LNCaP clone FGC (cell line): ENCODE measurements around the gene SLC35G3.

Experiments used
- DNase-seq: peaks from one replicate; pipeline ENCODE4 v3.0.0-alpha.2; 2011; ENCODE audit warnings: low read depth
- H3K4me3 ChIP-seq: 2 replicates; pipeline ENCODE4 v1.5.1; 2011; ENCODE audit warnings: mild to moderate bottlenecking, low read depth, low read length, control low read depth
- CTCF ChIP-seq: IDR thresholded peaks from 2 replicates; pipeline ENCODE4 v1.5.1; 2012; ENCODE audit warnings: mild to moderate bottlenecking; ENCODE audit not compliant: control insufficient read depth, insufficient read depth; ENCODE audit errors: extremely low read depth

SLC35G3 gene

GRCh38 chr17:35166526-35166925, 27.7 kb downstream of the SLC35G3 start:
- no peak for DNase-seq
- no peak for TF ChIP-seq CTCF
- H3K4me3 ChIP-seq = no peak overlapping the region

- DNase-seq = no peak
- no peak for TF ChIP-seq CTCF
Observed at GRCh38 chr17:35164716-35165115, 29.5 kb downstream of the SLC35G3 start.

GRCh38 chr17:35163886-35164285, 30.3 kb downstream of the SLC35G3 start:
- DNase-seq = no peak
- H3K4me3 ChIP-seq = no peak overlapping the region
- no peak for TF ChIP-seq CTCF

More at GRCh38 chr17:35164716-35165115, 29.5 kb downstream of the SLC35G3 start:
- H3K4me3 ChIP-seq = no peak overlapping the region

- no peak for DNase-seq
- no peak for TF ChIP-seq CTCF
- H3K4me3 ChIP-seq = no peak overlapping the region
Observed at GRCh38 chr17:35162755-35163154, 31.4 kb downstream of the SLC35G3 start.

GRCh38 chr17:35161281-35161761, 32.9 kb downstream of the SLC35G3 start:
- TF ChIP-seq CTCF = no peak
- DNase-seq = no peak
- H3K4me3 ChIP-seq = no peak overlapping the region

GRCh38 chr17:35160354-35161201, 33.6 kb downstream of the SLC35G3 start:
- no peak for TF ChIP-seq CTCF
- DNase-seq = no peak
- no peak overlapping the region for H3K4me3 ChIP-seq
